ES-I3 (cell line): ENCODE results near the gene SEMA4B.

Experiments
- H3K36me3 ChIP-seq: 2 replicates; pipeline ENCODE4 v1.6.1; 2013; ENCODE audit warnings: mild to moderate bottlenecking, low read length, control low read depth, moderate library complexity; ENCODE audit not compliant: insufficient read depth
- H3K4me1 ChIP-seq: 2 replicates; pipeline ENCODE4 v1.6.1; 2013; ENCODE audit warnings: mild to moderate bottlenecking, control low read depth, low read length; ENCODE audit not compliant: insufficient read depth
- H3K9ac ChIP-seq: 2 replicates; pipeline ENCODE4 v1.6.1; 2013; ENCODE audit warnings: low read depth, mild to moderate bottlenecking, low read length, moderate library complexity
- H3K9me3 ChIP-seq: 2 replicates; pipeline ENCODE4 v1.6.1; 2013; ENCODE audit warnings: mild to moderate bottlenecking, low read length, moderate library complexity; ENCODE audit not compliant: control insufficient read depth, insufficient read depth

Gene SEMA4B

DNA sequence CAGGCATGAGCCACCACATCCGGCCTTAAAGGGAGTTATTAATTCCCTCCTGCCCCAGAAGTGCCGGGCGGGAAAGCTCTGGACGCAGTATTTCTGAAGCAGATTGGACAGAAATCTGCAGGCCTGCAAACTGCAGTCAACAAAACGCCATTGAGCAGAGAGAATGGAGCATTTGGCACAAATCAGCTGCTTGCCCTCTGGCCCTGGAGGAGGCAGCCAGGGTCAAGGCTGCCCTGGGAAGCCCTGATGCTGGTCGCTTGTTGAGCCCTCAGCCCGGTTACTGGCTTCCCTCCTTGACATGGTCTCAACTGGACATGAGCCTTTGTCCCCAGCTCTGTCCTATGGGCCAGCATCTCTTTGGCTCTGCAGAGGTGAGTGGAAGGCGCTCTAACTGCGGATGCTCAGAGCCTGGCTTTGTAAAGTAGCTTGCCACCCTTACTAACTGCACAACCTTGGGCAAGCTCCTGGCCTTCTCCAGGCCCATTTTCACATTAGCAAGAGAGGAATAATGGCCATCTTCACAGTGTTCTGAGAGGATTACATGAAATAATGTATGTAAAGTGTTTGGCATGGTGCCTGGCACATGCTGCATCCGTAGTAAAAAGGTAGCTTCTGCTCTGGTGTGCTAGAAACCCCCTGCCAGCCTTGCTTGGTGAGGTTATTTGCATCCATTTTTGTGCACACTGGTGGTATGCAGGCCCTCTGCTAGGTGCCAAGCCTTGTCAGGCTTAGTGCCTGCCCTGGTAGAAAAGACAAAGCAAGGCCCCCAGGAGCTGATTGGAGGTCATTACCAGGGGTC lies 4.1 kb downstream of the SEMA4B start:
- Histone ChIP-seq H3K36me3 (no peaks in the 10 kb centered on the region), H3K9me3 (no peaks in the 10 kb centered on the region), H3K9ac (no peak overlapping the region), H3K4me1 (peaks cover 3% of the 10 kb centered on the region; the same call in 1 of the 2 replicates)

DNA sequence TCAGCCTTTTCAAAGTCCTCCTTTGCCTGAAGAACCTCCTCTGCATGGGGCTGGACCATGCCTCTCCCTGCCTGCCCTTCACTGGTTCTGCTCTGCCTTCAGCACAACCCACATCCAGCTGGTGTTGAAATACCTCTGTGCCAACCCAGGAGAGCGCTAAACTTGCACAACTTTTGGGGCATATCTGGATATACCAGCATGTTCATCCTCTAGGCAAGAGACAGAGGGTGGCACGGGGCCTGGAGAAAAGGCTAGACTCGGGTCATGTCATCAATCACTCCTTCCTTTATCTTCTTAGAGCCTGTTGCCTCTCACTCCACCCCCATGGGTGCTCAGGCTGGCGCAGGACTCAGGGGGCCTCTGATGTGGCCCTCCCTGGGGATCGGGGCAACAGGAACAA lies 4.8 kb downstream of the SEMA4B start:
- Histone ChIP-seq H3K9me3 (no peaks in the 10 kb centered on the region), H3K36me3 (no peaks in the 10 kb centered on the region), H3K9ac (no peak overlapping the region), H3K4me1 (peaks cover 3% of the 10 kb centered on the region; the same call in 1 of the 2 replicates)

DNA sequence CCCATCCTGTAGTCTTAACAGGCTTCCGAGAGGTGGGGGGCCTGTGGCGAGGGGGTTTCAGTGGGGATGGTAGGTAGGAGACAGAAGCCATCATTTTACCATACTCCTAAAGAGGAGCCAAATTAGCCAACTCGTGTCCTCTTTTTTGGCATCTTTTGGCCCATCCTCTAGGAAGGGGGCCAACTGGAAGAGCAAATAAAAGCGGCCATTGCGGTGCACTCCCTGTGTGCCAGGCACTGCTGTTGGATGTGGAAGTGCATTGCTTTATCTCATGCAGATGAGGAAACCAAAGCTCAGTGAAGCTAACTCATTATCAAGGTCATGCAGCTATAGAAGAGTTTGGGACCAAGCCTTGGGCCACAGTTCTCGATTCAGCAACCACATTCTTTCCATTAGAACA lies 6.1 kb downstream of the SEMA4B start:
- no peaks in the 10 kb centered on the region for H3K9me3 ChIP-seq
- H3K36me3 ChIP-seq, result no peaks in the 10 kb centered on the region
- H3K4me1 ChIP-seq, result peaks cover 15% of the 10 kb centered on the region; the same call in 1 of the 2 replicates
- no peak overlapping the region for H3K9ac ChIP-seq

DNA sequence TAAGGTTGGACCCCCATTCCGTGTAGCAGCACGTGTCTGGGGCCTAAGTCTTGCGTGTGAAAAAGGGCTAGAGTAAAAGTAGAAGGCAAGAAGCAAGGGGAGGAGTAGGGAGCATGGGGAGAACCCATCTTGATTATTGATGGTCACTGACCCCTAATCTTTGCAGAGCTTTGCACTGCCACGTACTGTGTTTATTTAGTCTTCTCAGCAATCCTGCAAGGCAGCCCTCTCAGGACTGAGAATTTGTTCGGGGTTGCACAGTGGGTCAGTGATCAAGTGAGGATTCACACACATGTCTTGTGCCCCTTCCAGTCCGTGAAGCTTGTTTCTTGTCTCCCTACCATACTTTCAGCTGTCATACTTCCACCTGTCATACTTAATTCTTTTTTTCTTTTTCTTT lies 7.2 kb downstream of the SEMA4B start:
- no peaks in the 10 kb centered on the region for H3K9me3 ChIP-seq
- H3K36me3 ChIP-seq, result no peaks in the 10 kb centered on the region
- H3K4me1 ChIP-seq, result peaks cover 15% of the 10 kb centered on the region; the same call in 1 of the 2 replicates
- H3K9ac ChIP-seq, result no peak overlapping the region

DNA sequence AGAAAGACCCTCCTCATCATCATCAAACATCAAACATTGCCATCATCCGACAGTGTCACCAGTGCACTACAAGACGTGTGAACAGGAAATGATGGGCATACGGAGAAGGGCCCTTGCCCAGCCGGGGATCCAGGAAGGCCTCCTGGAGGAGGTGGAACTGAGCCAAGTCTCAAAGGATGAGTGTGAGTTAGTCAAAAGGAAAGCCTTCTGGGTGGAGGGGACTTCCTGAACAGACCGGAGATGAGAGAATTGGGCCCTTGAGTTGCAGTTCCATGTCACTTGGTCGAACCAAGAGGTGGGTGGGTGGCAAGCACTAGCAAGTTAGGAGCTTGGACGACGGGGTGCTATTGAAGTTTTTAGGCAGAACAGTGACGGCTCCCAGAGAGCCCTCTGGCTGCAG lies 8.5 kb downstream of the SEMA4B start:
- no peaks in the 10 kb centered on the region for H3K36me3 ChIP-seq
- H3K4me1 ChIP-seq, result peaks cover 15% of the 10 kb centered on the region; the same call in 1 of the 2 replicates
- no peak overlapping the region for H3K9ac ChIP-seq

DNA sequence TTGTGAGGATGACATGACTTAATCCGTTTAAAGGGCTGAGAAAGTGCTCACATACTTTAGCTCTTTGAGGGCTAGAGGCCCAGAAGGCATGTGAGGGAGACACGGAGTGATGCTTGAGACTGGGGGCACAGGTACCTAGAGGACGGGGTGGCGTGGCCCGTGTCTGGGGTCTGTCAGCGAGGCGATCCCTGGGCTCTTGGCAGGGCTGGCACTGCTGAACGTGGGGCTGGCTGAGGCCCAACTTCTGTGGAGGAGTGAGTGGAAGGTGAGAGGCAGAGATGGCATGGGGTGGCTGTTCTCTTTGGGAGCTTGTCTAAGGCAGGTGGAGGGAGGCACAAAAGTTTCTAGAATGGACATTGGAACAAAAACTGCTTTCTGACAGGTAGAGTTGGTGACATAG lies 9.5 kb downstream of the SEMA4B start:
- Histone ChIP-seq H3K9me3 (no peaks in the 10 kb centered on the region), H3K9ac (no peak overlapping the region), H3K36me3 (no peaks in the 10 kb centered on the region), H3K4me1 (peaks cover 15% of the 10 kb centered on the region; the same call in 1 of the 2 replicates)

More for the DNA sequence above, 8.5 kb downstream of the SEMA4B start:
- H3K9me3 ChIP-seq, result no peaks in the 10 kb centered on the region

DNA sequence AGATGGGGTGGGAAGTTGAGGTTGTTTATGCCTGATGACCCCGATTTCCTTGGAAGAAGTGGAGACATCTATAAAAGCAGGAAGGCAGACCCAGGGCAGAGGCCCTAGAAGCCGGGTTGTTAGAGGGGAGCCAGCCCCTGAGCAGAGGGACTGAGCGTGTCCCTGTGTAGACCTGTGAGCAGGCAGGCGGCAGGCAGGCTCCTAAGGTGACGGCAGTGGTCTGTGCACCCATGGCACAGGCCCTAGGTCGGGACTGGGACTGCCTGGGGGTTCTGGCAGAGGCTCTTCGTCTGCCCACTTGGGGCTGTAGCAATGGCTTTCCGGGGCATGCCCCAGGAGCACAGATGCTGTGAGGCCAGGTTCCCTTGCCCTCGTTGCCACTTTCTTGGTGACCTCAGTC lies 9.9 kb downstream of the SEMA4B start:
- Histone ChIP-seq H3K36me3 (no peaks in the 10 kb centered on the region), H3K9ac (no peak overlapping the region), H3K9me3 (no peaks in the 10 kb centered on the region), H3K4me1 (peaks cover 15% of the 10 kb centered on the region; the same call in 1 of the 2 replicates)

DNA sequence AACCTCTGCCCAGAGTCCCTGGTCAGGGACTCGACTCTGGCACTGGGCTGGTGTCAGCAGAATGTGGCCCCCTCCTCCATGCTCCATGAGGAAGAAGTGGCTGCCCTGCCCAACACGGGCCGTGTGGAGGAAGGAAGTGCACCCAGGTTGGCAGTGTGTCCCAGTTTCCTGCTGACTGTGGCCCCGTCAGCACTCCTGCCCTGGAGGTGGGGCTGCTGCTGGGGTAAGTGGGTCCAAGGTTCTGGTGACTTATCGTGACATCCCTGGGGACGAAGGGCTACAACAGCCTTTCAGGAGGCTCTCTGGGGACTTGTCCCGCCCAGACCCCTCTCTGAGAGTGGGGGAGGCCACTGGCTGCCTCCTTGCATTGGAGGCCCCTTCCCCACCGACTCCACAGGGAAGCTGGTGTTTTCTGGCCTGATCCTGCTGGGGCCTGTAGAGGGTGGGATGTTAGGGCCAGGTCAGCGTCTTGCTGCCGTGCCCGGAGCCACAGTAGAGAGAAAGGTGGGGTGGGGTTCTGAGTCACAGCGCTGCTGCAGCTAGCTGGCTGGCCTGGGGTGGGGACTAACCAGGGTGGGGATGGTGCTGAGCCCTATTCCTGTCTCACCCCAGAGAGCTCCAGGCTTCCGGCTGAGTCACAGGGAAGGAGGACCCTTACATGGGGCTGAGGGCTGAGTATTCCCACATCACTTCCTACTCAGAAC lies 10.5 kb downstream of the SEMA4B start:
- H3K9me3 ChIP-seq, result no peaks in the 10 kb centered on the region
- H3K9ac ChIP-seq, result no peak overlapping the region
- peaks cover 15% of the 10 kb centered on the region; the same call in 1 of the 2 replicates for H3K4me1 ChIP-seq
- H3K36me3 ChIP-seq, result no peaks in the 10 kb centered on the region

DNA sequence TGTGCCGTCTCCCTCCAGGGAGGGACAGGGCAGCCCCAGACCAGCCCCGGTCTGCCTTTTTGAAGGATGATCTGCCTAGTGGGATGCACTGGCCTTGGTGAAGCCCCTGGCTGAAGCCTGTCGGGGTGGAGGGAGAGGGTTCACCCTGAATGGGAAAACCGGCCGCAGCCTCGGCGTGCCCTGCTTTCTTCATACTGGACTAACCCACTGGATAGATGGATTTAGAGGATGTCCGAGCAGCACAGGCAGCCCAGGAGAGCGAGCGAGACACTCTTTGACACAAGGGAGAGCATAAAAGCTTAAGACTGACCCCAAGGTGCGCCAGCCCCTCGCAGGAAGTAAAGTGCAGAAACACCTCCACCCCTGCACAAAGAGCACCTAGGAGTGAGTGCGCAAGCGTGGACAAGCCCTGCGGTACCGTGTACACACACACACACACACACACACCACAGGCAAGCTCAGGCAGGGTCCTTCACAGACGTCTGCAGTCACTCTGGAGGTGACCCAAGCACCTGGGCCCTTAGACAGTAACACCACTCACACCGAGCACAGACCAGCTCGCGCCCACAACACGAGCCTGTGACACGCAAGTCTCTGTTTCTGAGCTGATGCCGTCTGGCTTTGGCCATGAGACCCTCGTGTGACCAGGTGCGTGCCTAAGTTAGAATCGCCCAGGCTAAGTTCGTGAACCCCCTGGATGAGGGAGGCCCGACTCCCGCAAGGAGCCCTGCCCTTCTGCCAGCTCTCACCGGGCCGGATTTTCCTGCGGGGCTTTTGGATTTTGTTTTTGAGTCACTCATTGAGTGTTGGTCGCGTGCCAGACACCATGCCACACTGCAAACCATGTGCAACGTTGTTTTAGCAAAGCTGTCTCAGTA lies 11.3 kb downstream of the SEMA4B start:
- Histone ChIP-seq H3K9me3 (no peaks in the 10 kb centered on the region), H3K4me1 (peaks cover 15% of the 10 kb centered on the region; the same call in 1 of the 2 replicates), H3K9ac (no peak overlapping the region), H3K36me3 (no peaks in the 10 kb centered on the region)

DNA sequence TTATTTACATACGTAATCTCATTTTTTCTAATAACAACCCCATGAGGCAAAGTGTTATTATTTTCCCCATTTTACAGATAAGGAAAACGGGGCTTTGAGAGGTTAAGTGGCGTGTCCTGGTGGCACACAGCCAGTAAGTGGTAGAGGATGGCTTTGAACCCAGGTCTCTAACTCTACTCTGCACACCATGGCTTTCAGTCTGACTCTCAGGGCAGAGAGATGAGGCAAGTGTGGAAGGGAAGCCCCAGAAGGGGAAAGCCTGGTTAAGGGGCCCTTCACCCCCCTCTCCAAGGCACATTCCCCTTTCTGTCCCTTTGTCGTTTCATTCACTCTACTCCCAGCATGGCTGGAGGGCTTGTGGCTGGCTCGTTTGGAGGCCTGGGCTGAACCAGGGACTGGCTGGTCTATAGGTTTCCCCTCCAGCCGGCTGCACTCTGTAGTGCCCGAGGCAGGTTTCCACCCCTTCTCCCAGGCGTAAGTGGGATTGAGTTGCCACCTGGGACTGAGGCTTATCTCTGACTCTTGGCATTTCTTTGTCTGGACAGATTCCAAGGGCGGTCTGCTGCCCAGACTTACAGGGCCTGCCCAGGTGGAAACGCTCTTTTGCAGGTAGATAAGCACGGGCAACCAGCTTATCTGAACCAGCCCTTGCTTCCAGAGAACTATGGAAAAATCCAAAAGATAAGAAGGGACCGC lies 12.1 kb downstream of the SEMA4B start:
- H3K4me1 ChIP-seq, result peaks cover 15% of the 10 kb centered on the region; the same call in 1 of the 2 replicates
- H3K9ac ChIP-seq, result no peak overlapping the region
- H3K36me3 ChIP-seq, result no peaks in the 10 kb centered on the region
- H3K9me3 ChIP-seq, result no peaks in the 10 kb centered on the region

DNA sequence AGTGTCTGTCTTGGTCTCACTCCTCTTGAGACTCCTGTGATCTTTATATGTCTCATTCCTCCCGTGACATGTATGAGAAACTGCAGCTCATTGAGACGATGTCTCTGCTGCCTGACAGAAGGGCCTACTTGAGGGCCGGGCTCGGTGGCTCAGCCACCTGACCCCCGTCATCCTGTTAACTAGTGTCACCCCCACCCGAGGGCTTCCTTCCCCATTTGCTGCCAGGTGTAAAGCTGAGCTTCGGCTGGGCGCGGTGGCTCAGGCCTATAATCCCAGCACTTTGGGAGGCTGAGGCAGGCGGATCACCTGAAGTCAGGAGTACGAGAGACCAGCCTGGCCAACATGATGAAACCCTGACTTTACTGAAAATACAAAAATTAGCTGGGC lies 12.7 kb downstream of the SEMA4B start:
- Histone ChIP-seq H3K4me1 (peaks cover 15% of the 10 kb centered on the region; the same call in 1 of the 2 replicates), H3K9me3 (no peaks in the 10 kb centered on the region), H3K36me3 (no peaks in the 10 kb centered on the region), H3K9ac (no peak overlapping the region)

DNA sequence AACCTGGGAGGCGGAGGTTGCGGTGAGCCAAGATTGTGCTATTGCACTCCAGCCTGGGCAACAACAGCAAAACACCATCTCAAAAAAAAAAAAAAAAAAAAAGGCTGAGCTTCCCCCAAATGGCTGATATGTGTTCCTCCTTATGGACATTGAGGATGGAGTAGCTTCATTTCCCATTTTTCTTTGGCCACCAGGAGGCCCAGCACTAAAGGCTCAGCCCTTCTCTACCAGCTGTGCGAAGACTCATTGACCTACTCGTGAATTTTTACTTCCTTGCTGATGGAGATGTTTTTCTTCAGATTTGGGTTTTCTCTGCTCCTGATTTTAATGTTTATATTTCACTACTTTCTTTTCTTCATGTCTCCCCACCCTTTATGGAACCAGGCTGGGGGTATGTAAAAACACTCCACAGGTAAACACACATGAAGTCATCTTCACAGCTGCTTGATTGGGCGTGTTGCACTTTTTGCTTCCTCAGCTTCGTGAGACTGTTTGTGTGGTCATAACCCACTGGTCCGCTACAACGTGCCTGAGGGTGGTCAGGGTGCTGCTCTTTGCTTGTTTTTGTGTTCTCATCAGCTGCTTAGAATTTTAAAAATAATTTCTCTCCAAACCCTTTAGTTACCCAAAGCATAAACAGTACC lies 13.5 kb downstream of the SEMA4B start:
- H3K36me3 ChIP-seq, result no peaks in the 10 kb centered on the region
- H3K4me1 ChIP-seq, result peaks cover 15% of the 10 kb centered on the region; the same call in 1 of the 2 replicates
- no peaks in the 10 kb centered on the region for H3K9me3 ChIP-seq
- no peak overlapping the region for H3K9ac ChIP-seq

DNA sequence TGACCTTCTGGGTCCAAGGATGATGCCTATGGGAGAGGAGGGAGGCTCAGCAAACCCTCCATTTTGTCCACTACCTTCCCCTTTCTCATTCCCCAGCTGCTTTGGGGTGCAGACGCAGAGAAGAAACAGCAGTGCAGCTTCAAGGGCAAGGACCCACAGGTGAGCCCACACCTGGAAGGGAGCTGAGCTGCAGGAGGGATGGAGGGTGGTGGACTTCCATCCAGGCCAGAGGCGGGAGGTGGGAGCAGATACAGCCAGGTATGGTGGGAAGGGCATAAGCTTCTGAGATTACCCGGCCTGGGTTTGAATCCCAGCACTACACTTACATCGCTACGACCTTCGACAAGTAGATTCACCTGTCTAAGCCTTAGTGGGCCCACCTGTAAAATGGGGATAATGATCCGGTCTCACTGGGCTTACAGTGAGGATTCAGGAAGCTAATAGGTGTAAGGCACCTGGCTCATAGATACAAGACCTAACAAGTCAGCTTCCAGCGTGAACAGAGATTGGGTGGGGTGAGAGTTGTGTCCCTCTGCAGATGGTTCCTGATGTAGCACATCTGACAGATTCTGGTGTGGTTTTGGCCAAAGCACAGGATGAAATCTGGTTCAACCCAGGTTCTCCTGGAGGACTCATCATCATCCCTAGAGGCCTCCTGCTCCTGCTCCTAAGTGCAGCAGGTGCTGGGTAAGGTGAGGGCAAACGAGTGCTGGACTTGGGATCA lies 16.7 kb downstream of the SEMA4B start:
- Histone ChIP-seq H3K4me1 (no peaks in the 10 kb centered on the region), H3K9ac (no peak overlapping the region), H3K9me3 (no peaks in the 10 kb centered on the region), H3K36me3 (peaks cover 5% of the 10 kb centered on the region; the same call in 1 of the 2 replicates)
